SK-N-MC (cell line): ENCODE data around the gene PLCD1.

Experiments used
- EZH2 ChIP-seq: fragments of 200-600 bp; sonication (generic); IDR thresholded peaks from one replicate; pipeline ENCODE4 v1.6.1; 2017; ENCODE audit warnings: antibody characterized with exemption
- FOXP2 ChIP-seq: optimal IDR thresholded peaks from 2 replicates; pipeline ENCODE3; 2011; ENCODE audit warnings: mild to moderate bottlenecking, moderate library complexity; ENCODE audit not compliant: insufficient read depth; ENCODE audit errors: extremely low read length, control extremely low read depth
- POLR2AphosphoS5 ChIP-seq: IDR thresholded peaks from 2 replicates; pipeline ENCODE4 v1.6.1; 2012; ENCODE audit warnings: mild to moderate bottlenecking, low read depth, low read length, borderline replicate concordance

DNA sequence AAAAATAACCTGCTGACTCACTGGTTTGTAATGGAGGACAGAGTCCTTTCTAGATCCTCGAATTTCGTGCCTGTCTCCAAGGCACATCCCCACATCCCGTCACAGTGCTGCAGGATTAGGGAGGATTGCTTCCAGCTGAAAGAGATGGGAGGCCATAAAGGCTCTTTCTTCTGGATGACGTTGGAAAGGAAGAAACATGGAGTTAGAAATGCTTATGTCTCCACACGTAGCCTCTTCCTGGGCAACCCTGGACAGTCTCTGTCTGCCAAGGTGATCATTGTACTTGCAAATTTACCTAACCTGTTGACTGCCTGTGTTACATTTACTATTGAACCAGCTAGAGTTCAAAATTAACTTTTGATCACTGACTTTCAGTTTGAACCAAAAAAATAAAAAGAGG is 66.4 kb downstream of the PLCD1 start:
- TF ChIP-seq EZH2 (no peak), POLR2AphosphoS5 (no peak), FOXP2 (no peak)
